ENCODE results near the gene DNPH1. TPM values are rescaled to one million over a fixed set of nuclear protein-coding genes. Genes with fewer than 3 reads are reported as not detected.

DNPH1 gene
- total RNA-seq, 2 donors from 2014 or later, result 38.4 to 63.9 TPM

GRCh38 chr6:43256670-43257366 is 27.5 kb upstream of the DNPH1 start:
- Histone ChIP-seq H3K4me3 (no peak overlapping the region), H3K9me3 (no peaks in the 10 kb centered on the region), H3K36me3 (no peaks in the 10 kb centered on the region), H3K4me1 (peaks cover 0 to 5% of the 10 kb centered on the region in 2 donors), H3K27me3 (no peaks in the 10 kb centered on the region), H3K27ac (no peak overlapping the region)
- DNase-seq (ENCODE audit: low spot score), result no peak
- TF ChIP-seq CTCF (IDR thresholded peaks at IDR 0.05), result no peak

- no peak overlapping the region for H3K4me3 ChIP-seq
- H3K36me3 ChIP-seq, result no peaks in the 10 kb centered on the region
- H3K27me3 ChIP-seq, result no peaks in the 10 kb centered on the region
- H3K27ac ChIP-seq, result no peak overlapping the region
- peaks cover 0 to 5% of the 10 kb centered on the region in 2 donors for H3K4me1 ChIP-seq
- TF ChIP-seq CTCF (IDR thresholded peaks at IDR 0.05), result no peak
- no peaks in the 10 kb centered on the region for H3K9me3 ChIP-seq
- DNase-seq (ENCODE audit: low spot score), result no peak
Observed at GRCh38 chr6:43255408-43256054, 26.2 kb upstream of the DNPH1 start.

- Histone ChIP-seq H3K4me3 (no peak overlapping the region), H3K36me3 (no peaks in the 10 kb centered on the region), H3K27ac (no peak overlapping the region), H3K27me3 (no peaks in the 10 kb centered on the region), H3K9me3 (no peaks in the 10 kb centered on the region), H3K4me1 (peaks cover 0 to 4% of the 10 kb centered on the region in 2 donors)
- no peak for TF ChIP-seq CTCF (IDR thresholded peaks at IDR 0.05)
- DNase-seq (ENCODE audit: low spot score), result no peak
Observed at GRCh38 chr6:43254846-43255245, 25.6 kb upstream of the DNPH1 start.

GRCh38 chr6:43254138-43254817 is 25.0 kb upstream of the DNPH1 start:
- Histone ChIP-seq H3K9me3 (no peaks in the 10 kb centered on the region), H3K27ac (no peak overlapping the region), H3K27me3 (no peaks in the 10 kb centered on the region), H3K4me3 (no peak overlapping the region), H3K36me3 (no peaks in the 10 kb centered on the region), H3K4me1 (no peaks in the 10 kb centered on the region)
- no peak for TF ChIP-seq CTCF (IDR thresholded peaks at IDR 0.05)
- no peak for DNase-seq (ENCODE audit: low spot score)

DNA sequence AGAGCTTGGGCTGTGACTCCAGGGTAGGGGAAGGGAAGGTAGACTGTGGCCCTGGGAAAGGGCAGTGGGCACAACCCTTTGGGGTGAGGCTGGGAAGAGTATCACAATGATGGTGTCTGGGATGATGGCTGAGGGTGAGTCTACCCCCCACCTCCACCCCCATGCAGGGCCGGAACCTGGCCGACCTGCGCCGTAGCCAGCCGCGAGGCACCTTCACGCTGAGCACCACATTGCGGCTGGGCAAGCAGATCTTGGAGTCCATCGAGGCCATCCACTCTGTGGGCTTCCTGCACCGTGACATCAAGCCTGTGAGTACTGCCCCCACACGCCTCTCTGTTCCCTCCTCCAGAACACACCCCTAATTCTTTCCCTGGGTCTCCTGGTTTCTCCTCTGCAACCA is 24.1 kb upstream of the DNPH1 start:
- Histone ChIP-seq H3K36me3 (no peaks in the 10 kb centered on the region), H3K9me3 (no peaks in the 10 kb centered on the region), H3K4me1 (no peaks in the 10 kb centered on the region), H3K4me3 (no peak overlapping the region), H3K27me3 (no peaks in the 10 kb centered on the region), H3K27ac (no peak overlapping the region)
- DNase-seq (ENCODE audit: low spot score), result no peak
- no peak for TF ChIP-seq CTCF (IDR thresholded peaks at IDR 0.05)
